Astrocyte (in vitro differentiated cells and primary cell): ENCODE measurements around the gene TOB2. TPM values are rescaled to one million over a fixed set of nuclear protein-coding genes. Genes with fewer than 3 reads are reported as not detected.

Experiments
- DNase-seq: peaks from one replicate; pipeline ENCODE4 v3.0.0-alpha.2; 2010; ENCODE audit warnings: low read depth
- FAIRE-seq: peaks from 2 replicates; lab custom pipeline; 2011; peaks lifted over from hg19 to GRCh38; lab: Jason Lieb, UNC
- H2AFZ ChIP-seq: 2 replicates; pipeline ENCODE4 v1.6.0; 2012; ENCODE audit warnings: low read depth, low read length, inconsistent platforms
- H3K27ac ChIP-seq: 2 replicates; pipeline ENCODE4 v1.5.1; 2011; ENCODE audit warnings: low read depth, low read length, inconsistent platforms
- H3K27me3 ChIP-seq: 2 replicates; pipeline ENCODE4 v1.6.0; 2011; ENCODE audit warnings: low read length, inconsistent platforms; ENCODE audit not compliant: insufficient read depth
- H3K36me3 ChIP-seq: 2 replicates; pipeline ENCODE4 v1.5.1; 2011; ENCODE audit warnings: low read length, inconsistent platforms; ENCODE audit not compliant: insufficient read depth
- H3K4me1 ChIP-seq: 2 replicates; pipeline ENCODE4 v1.5.1; 2011; ENCODE audit warnings: low read length, inconsistent platforms; ENCODE audit not compliant: insufficient read depth
- H3K4me2 ChIP-seq: 2 replicates; pipeline ENCODE4 v1.6.0; 2012; ENCODE audit warnings: low read length, inconsistent platforms
- H3K4me3 ChIP-seq: 2 replicates; pipeline ENCODE4 v1.5.1; 2011; ENCODE audit warnings: low read depth, mild to moderate bottlenecking, low read length, inconsistent platforms; ENCODE audit not compliant: insufficient read depth
- H3K79me2 ChIP-seq: 2 replicates; pipeline ENCODE4 v1.6.0; 2012; ENCODE audit warnings: mild to moderate bottlenecking, low read length, inconsistent platforms; ENCODE audit not compliant: insufficient read depth
- H3K9ac ChIP-seq: 2 replicates; pipeline ENCODE4 v1.6.0; 2012; ENCODE audit warnings: mild to moderate bottlenecking, low read length, inconsistent platforms
- H3K9me3 ChIP-seq: 2 replicates; pipeline ENCODE4 v1.5.1; 2012; ENCODE audit warnings: low read depth, mild to moderate bottlenecking, low read length, inconsistent platforms; ENCODE audit not compliant: insufficient read depth
- H4K20me1 ChIP-seq: 2 replicates; pipeline ENCODE4 v1.6.0; 2012; ENCODE audit warnings: low read length, inconsistent platforms; ENCODE audit not compliant: insufficient read depth
- H3K27ac Mint-ChIP-seq: one replicate; pipeline ENCODE4 v1.8.0; 2021; ENCODE audit warnings: mild to moderate bottlenecking, mixed read lengths; ENCODE audit not compliant: unreplicated experiment
- H3K27me3 Mint-ChIP-seq: one replicate; pipeline ENCODE4 v1.8.0; 2021; ENCODE audit warnings: low read depth, mixed read lengths; ENCODE audit not compliant: unreplicated experiment
- H3K36me3 Mint-ChIP-seq: one replicate; pipeline ENCODE4 v1.8.0; 2021; ENCODE audit warnings: low read depth, mixed read lengths; ENCODE audit not compliant: unreplicated experiment
- H3K4me1 Mint-ChIP-seq: one replicate; pipeline ENCODE4 v1.8.0; 2021; ENCODE audit warnings: low read depth, mixed read lengths; ENCODE audit not compliant: unreplicated experiment
- H3K4me3 Mint-ChIP-seq: one replicate; pipeline ENCODE4 v1.8.0; 2021; ENCODE audit warnings: mild to moderate bottlenecking, moderate library complexity, mixed read lengths; ENCODE audit not compliant: unreplicated experiment
- H3K9me3 Mint-ChIP-seq: one replicate; pipeline ENCODE4 v1.8.0; 2021; ENCODE audit warnings: mild to moderate bottlenecking, mixed read lengths; ENCODE audit not compliant: unreplicated experiment
- CTCF ChIP-seq: IDR thresholded peaks from 2 replicates; pipeline ENCODE4 v1.5.1; 2011; ENCODE audit warnings: low read depth, mild to moderate bottlenecking, inconsistent platforms, low read length, moderate library complexity; ENCODE audit not compliant: insufficient read depth
- EZH2 ChIP-seq: IDR thresholded peaks from 2 replicates; pipeline ENCODE4 v1.6.1; 2012; ENCODE audit warnings: mild to moderate bottlenecking, low read length, inconsistent platforms; ENCODE audit not compliant: insufficient read depth
- total RNA-seq: library from RNA; stranded (reverse); gene quantifications from 2 replicates; pipeline ENCODE4 v1.2.1, GENCODE V29; 2021

The TOB2 gene
- total RNA-seq, 1 donor from 2014 or later = 54.6 TPM

- Histone ChIP-seq H3K36me3 (peaks cover 28% of the 10 kb centered on the region), H3K4me3 (no peak overlapping the region), H4K20me1 (peaks cover 8% of the 10 kb centered on the region), H3K79me2 (peaks cover 14% of the 10 kb centered on the region), H3K27ac (no peak overlapping the region), H3K27me3 (no peaks in the 10 kb centered on the region), H3K4me1 (no peaks in the 10 kb centered on the region), H3K4me2 (no peak overlapping the region), H3K9ac (no peak overlapping the region), H3K9me3 (no peaks in the 10 kb centered on the region), H2AFZ (no peak overlapping the region)
- peak; percentile 31 for DNase-seq
- Mint-ChIP-seq H3K9me3 (no peaks in the 10 kb centered on the region), H3K4me3 (no peak overlapping the region), H3K36me3 (no peaks in the 10 kb centered on the region), H3K4me1 (no peaks in the 10 kb centered on the region), H3K27ac (no peak overlapping the region), H3K27me3 (no peaks in the 10 kb centered on the region)
- no peak for FAIRE-seq
- TF ChIP-seq CTCF (no peak), EZH2 (no peak)
These were observed 12.8 kb upstream of the TOB2 start for GRCh38 chr22:41459431-41459830.

GRCh38 chr22:41458161-41458728 is 11.6 kb upstream of the TOB2 start:
- H3K27ac ChIP-seq = no peak overlapping the region
- TF ChIP-seq EZH2 (no peak), CTCF (no peak)
- Mint-ChIP-seq H3K36me3 (no peaks in the 10 kb centered on the region), H3K9me3 (no peaks in the 10 kb centered on the region), H3K27me3 (no peaks in the 10 kb centered on the region), H3K4me3 (no peak overlapping the region), H3K4me1 (no peaks in the 10 kb centered on the region), H3K27ac (no peak overlapping the region)
- H3K4me3 ChIP-seq = no peak overlapping the region
- H3K79me2 ChIP-seq = peaks cover 4% of the 10 kb centered on the region
- no peak overlapping the region for H2AFZ ChIP-seq
- peaks cover 20% of the 10 kb centered on the region for H3K36me3 ChIP-seq
- H3K9ac ChIP-seq = no peak overlapping the region
- no peak for FAIRE-seq
- no peaks in the 10 kb centered on the region for H3K9me3 ChIP-seq
- no peaks in the 10 kb centered on the region for H3K27me3 ChIP-seq
- peaks cover 4% of the 10 kb centered on the region for H4K20me1 ChIP-seq
- no peaks in the 10 kb centered on the region for H3K4me1 ChIP-seq
- H3K4me2 ChIP-seq = no peak overlapping the region
- DNase-seq = no peak

GRCh38 chr22:41448189-41448808 is 1.7 kb upstream of the TOB2 start:
- peak overlapping the region; percentile 96 for H3K9ac ChIP-seq
- peak; percentile 82 for FAIRE-seq
- no peaks in the 10 kb centered on the region for H3K27me3 ChIP-seq
- H3K4me1 Mint-ChIP-seq = peaks cover 6% of the 10 kb centered on the region
- H3K36me3 Mint-ChIP-seq = peaks cover 4% of the 10 kb centered on the region
- H3K36me3 ChIP-seq = no peaks in the 10 kb centered on the region
- DNase-seq = peak; percentile 99
- H3K27ac Mint-ChIP-seq = peak overlapping the region; percentile 99
- peaks cover 26% of the 10 kb centered on the region for H4K20me1 ChIP-seq
- peaks cover 11% of the 10 kb centered on the region for H3K4me1 ChIP-seq
- TF ChIP-seq EZH2 (no peak), CTCF (no peak)
- H3K27me3 Mint-ChIP-seq = no peaks in the 10 kb centered on the region
- no peaks in the 10 kb centered on the region for H3K9me3 ChIP-seq
- peak overlapping the region; percentile 98 for H3K4me3 Mint-ChIP-seq
- no peaks in the 10 kb centered on the region for H3K9me3 Mint-ChIP-seq
- H3K27ac ChIP-seq = peak overlapping the region; percentile 97
- H2AFZ ChIP-seq = peak overlapping the region; percentile 78
- H3K4me3 ChIP-seq = peak overlapping the region; percentile 96
- peak overlapping the region; percentile 98 for H3K4me2 ChIP-seq
- peaks cover 38% of the 10 kb centered on the region for H3K79me2 ChIP-seq
